Upper lobe of left lung (tissue), 6 donors: Measurements from ENCODE around the gene BCAS1. TPM values are rescaled to one million over a fixed set of nuclear protein-coding genes. Genes with fewer than 3 reads are reported as not detected.

Source experiments
- ATAC-seq, 2 donors: fragments of 200-7000 bp; cut with Tn5 transposase; one replicate each; pipeline ENCODE4 v1.9.1; 2022; ENCODE audit warnings: mild to moderate bottlenecking in 2 of 2, moderate library complexity in 2 of 2; ENCODE audit not compliant: low FRiP score in 2 of 2
- DNase-seq, 2 donors: peaks; one replicate each; pipeline ENCODE4 v3.0.0-alpha.2; 2019 to 2020
- H3K27ac ChIP-seq, 4 donors: fragments of 200-600 bp; sonication (generic); one replicate each; pipeline ENCODE4 v1.5.1; 2016 to 2019
- H3K27me3 ChIP-seq, 4 donors: fragments of 200-600 bp; sonication (generic); one replicate each; pipeline ENCODE4 v1.5.1; 2017 to 2019
- H3K36me3 ChIP-seq, 4 donors: fragments of 200-600 bp; sonication (generic); one replicate each; pipeline ENCODE4 v1.5.1; 2016 to 2019
- H3K4me1 ChIP-seq, 4 donors: fragments of 200-600 bp; sonication (generic); one replicate each; pipeline ENCODE4 v1.5.1; 2018 to 2019
- H3K4me3 ChIP-seq, 4 donors: fragments of 200-600 bp; sonication (generic); one replicate each; pipeline ENCODE4 v1.5.1; 2017 to 2019; ENCODE audit warnings: mild to moderate bottlenecking in 2 of 4, moderate library complexity in 1 of 4
- H3K9me3 ChIP-seq, 4 donors: fragments of 200-600 bp; sonication (generic); one replicate each; pipeline ENCODE4 v1.5.1; 2018 to 2019
- EP300 ChIP-seq, 4 donors: sonication (generic); formaldehyde crosslinking; IDR thresholded peaks; one replicate each; pipeline ENCODE4 v1.5.1; 2017; ENCODE audit warnings: antibody characterized with exemption in 4 of 4, control low read depth in 2 of 4
- POLR2A ChIP-seq, 4 donors: fragments of 450-650 bp; IDR thresholded peaks; one replicate each; pipeline ENCODE4 v1.5.1; 2016 to 2017; ENCODE audit warnings: antibody characterized with exemption in 4 of 4, mild to moderate bottlenecking in 2 of 4
- POLR2AphosphoS5 ChIP-seq, 2 donors: sonication (generic); formaldehyde crosslinking; IDR thresholded peaks; one replicate each; pipeline ENCODE4 v1.5.1; 2017; ENCODE audit warnings: antibody characterized with exemption in 2 of 2
- WGBS, 2 donors: methylation state at CpG; one replicate each; pipeline ENCODE4 v1.1.5; 2017 to 2018; 5-methylcytosine and 5-hydroxymethylcytosine counted together
- total RNA-seq, 6 donors: library from RNA; depleted of rRNA in 4 of 6; stranded (reverse); fragments of >200 nt in 4 of 6; gene quantifications; one replicate each; pipeline versions ENCODE4 v1.1.0 to v1.2.1, GENCODE V29; 2016 to 2021
- TF ChIP-seq, protein P1 (sequence below), 6 experiments: fragments of 450-650 bp in 4 of 6; fragments of 200-600 bp in 2 of 6; sonication (generic) in 2 of 6; IDR thresholded peaks; one replicate each; pipeline ENCODE4 v1.5.1; 2016 to 2019; ENCODE audit warnings: antibody characterized with exemption in 6 of 6
- donor health status: DM: no; HTN: no; CAD: no; lungs with moderate emphysema.
- donor health status: DM: no; HTN: yes; CAD: no; lungs with severe emphysema.

Gene BCAS1
- total RNA-seq, 6 donors from 2014 or later, result 0.74 to 11.2 (median 1.3) TPM

DNA sequence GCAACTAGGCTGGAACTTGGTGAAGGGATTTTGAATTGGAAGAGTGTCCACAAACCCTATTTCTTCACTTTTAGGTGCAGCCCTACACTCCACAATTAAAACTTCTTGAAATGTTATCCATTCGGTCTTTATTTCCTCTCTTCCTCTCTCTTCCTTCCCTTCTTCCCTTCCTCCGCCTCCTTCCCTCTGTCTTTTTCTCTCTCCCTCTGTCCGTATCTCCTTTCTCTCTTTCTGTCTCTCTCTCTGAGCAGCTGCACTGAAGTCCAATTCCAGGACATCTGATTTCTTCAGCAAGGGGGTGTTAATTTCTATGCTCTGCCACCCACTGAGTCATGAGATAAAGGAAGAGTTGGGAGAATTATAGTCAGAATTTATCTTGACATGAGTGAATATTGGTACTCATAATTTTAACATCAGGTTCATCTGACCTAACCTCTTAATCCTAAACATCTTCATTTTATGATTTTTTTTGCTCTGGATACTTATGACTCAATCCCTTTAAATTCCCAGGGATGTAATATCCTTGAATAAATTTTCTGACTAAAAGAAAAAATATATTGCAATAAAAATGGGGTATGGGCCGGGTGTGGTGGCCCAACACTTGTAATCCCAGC is 84.2 kb downstream of the BCAS1 start:
- TF ChIP-seq, protein P1, sequence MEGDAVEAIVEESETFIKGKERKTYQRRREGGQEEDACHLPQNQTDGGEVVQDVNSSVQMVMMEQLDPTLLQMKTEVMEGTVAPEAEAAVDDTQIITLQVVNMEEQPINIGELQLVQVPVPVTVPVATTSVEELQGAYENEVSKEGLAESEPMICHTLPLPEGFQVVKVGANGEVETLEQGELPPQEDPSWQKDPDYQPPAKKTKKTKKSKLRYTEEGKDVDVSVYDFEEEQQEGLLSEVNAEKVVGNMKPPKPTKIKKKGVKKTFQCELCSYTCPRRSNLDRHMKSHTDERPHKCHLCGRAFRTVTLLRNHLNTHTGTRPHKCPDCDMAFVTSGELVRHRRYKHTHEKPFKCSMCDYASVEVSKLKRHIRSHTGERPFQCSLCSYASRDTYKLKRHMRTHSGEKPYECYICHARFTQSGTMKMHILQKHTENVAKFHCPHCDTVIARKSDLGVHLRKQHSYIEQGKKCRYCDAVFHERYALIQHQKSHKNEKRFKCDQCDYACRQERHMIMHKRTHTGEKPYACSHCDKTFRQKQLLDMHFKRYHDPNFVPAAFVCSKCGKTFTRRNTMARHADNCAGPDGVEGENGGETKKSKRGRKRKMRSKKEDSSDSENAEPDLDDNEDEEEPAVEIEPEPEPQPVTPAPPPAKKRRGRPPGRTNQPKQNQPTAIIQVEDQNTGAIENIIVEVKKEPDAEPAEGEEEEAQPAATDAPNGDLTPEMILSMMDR (IDR thresholded peaks at IDR 0.05), result no peak
- TF ChIP-seq POLR2AphosphoS5 (IDR thresholded peaks at IDR 0.05) (no peak), POLR2A (IDR thresholded peaks at IDR 0.05) (no peak), EP300 (IDR thresholded peaks at IDR 0.05) (no peak)
- H3K4me3 ChIP-seq, result no peak overlapping the region
- no peaks in the 10 kb centered on the region for H3K27me3 ChIP-seq
- H3K9me3 ChIP-seq, result no peaks in the 10 kb centered on the region
- WGBS, 2 donors, result 71 to 79% methylated on average over 4 of the region's 4 CpGs
- DNase-seq, result no peak
- no peak for ATAC-seq
- H3K27ac ChIP-seq, result no peak overlapping the region
- no peaks in the 10 kb centered on the region for H3K4me1 ChIP-seq
- H3K36me3 ChIP-seq, result no peaks in the 10 kb centered on the region

DNA sequence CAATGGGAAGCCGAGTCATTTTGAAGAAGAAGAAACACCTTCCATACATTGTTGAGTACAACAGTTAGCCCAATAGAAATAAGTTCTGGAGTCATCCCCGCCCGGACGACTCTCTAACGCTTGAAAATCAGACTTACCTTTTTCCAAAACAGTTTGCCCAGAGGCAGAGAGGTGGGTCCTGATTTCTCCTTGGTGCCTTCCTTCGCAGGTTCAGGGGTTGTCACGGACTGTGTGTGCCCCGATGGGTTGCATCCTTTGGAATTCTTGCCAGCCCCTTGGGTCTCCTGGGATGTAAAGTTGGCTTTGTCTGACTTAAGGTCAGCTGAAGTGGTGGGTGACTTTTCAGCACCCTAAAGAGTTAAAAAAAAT is 85.3 kb downstream of the BCAS1 start:
- DNase-seq (no peak), ATAC-seq (no peak)
- Histone ChIP-seq H3K4me3 (no peak overlapping the region), H3K4me1 (peaks cover 0 to 4% (median 0%) of the 10 kb centered on the region in 4 donors), H3K36me3 (no peaks in the 10 kb centered on the region), H3K27ac (no peak overlapping the region), H3K27me3 (no peaks in the 10 kb centered on the region), H3K9me3 (no peaks in the 10 kb centered on the region)
- no peak for TF ChIP-seq POLR2AphosphoS5 (IDR thresholded peaks at IDR 0.05)
- TF ChIP-seq POLR2A (IDR thresholded peaks at IDR 0.05), result no peak
- no peak for TF ChIP-seq EP300 (IDR thresholded peaks at IDR 0.05)
- TF ChIP-seq, protein P1 (IDR thresholded peaks at IDR 0.05), result no peak
- 93 to 95% methylated on average over 8 of the region's 8 CpGs for WGBS, 2 donors

DNA sequence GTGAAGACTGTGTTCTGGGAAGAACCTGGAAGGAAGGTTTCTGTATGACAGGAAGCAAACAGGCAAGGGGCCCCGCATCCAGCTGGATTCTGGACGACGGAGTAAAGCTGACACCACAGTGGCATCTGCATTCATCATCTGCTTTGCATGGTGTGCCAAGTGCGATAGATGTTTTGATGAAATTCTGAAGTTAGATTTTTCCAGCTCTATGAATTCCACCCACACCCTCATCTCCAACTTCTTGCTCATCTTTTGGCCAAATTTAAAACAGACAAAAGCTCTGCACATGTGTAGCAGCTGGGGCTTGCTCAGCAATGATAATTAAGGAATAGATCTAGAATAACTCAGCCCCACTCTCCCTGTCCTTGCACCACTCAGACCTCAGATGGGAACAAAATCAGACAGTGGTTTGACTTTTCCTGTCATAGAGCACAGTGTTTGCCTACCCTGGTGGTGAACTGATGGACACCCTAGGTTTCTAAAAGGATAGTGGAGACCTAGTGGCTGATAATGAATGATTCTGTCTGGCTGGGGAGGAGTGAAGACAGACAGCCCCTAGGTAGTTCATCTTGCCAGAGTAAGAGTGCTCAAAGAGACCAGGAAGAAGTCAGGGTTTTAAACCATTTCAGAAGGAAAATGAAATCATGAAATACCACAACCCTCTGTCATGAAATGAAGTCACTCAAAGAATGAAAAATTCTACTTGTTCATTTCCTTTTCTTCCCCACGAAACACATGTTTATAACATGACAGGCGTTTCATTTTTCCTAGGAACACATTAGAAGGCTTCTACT is 85.8 kb downstream of the BCAS1 start:
- ATAC-seq (peak; percentile 19 to 86), DNase-seq (no peak)
- H3K27me3 ChIP-seq, result no peaks in the 10 kb centered on the region
- TF ChIP-seq POLR2A (IDR thresholded peaks at IDR 0.05) (no peak), POLR2AphosphoS5 (IDR thresholded peaks at IDR 0.05) (no peak)
- TF ChIP-seq, protein P1 (IDR thresholded peaks at IDR 0.05), result no peak
- no peak overlapping the region for H3K27ac ChIP-seq
- no peaks in the 10 kb centered on the region for H3K9me3 ChIP-seq
- 53 to 63% methylated on average over 6 of the region's 6 CpGs for WGBS, 2 donors
- no peaks in the 10 kb centered on the region for H3K36me3 ChIP-seq
- H3K4me3 ChIP-seq, result no peak overlapping the region
- H3K4me1 ChIP-seq, result peaks cover 0 to 4% (median 0%) of the 10 kb centered on the region in 4 donors

- H3K9me3 ChIP-seq, result no peaks in the 10 kb centered on the region
- H3K27me3 ChIP-seq, result no peaks in the 10 kb centered on the region
- H3K4me3 ChIP-seq, result no peak overlapping the region
- ATAC-seq (no peak), DNase-seq (no peak)
- TF ChIP-seq POLR2AphosphoS5 (IDR thresholded peaks at IDR 0.05), result no peak
- TF ChIP-seq, protein P1 (IDR thresholded peaks at IDR 0.05), result no peak
- no peak for TF ChIP-seq EP300 (IDR thresholded peaks at IDR 0.05)
- no peak for TF ChIP-seq POLR2A (IDR thresholded peaks at IDR 0.05)
- no peaks in the 10 kb centered on the region for H3K36me3 ChIP-seq
- peaks cover 0 to 4% (median 0%) of the 10 kb centered on the region in 4 donors for H3K4me1 ChIP-seq
- H3K27ac ChIP-seq, result no peak overlapping the region
- WGBS, 2 donors, result 81 to 87% methylated on average over 3 of the region's 3 CpGs
Observed at GRCh38 chr20:53983401-53983800, 87.0 kb downstream of the BCAS1 start.
